Activated naive CD8-positive, alpha-beta T cell treated with anti-CD3 and anti-CD28 coated beads for 36 hours (primary cell): Measurements from ENCODE around the gene MAGEF1. TPM values are rescaled to one million over a fixed set of nuclear protein-coding genes. Genes with fewer than 3 reads are reported as not detected.
A peak's percentile ranks its signal among the peaks of the same experiment; 100 is the strongest.

Experiments
- DNase-seq: peaks from one replicate; pipeline ENCODE4 v3.0.0; 2021
- H3K27ac Mint-ChIP-seq: one replicate; pipeline ENCODE4 v1.8.0; 2022; ENCODE audit warnings: mild to moderate bottlenecking, moderate library complexity, mixed read lengths
- H3K27me3 Mint-ChIP-seq: one replicate; pipeline ENCODE4 v1.8.0; 2022; ENCODE audit warnings: mild to moderate bottlenecking, mixed read lengths
- H3K36me3 Mint-ChIP-seq: one replicate; pipeline ENCODE4 v1.8.0; 2021; ENCODE audit warnings: mild to moderate bottlenecking, mixed read lengths
- H3K4me1 Mint-ChIP-seq: one replicate; pipeline ENCODE4 v1.8.0; 2021; ENCODE audit warnings: mixed read lengths
- H3K4me3 Mint-ChIP-seq: one replicate; pipeline ENCODE4 v1.8.0; 2022; ENCODE audit warnings: mild to moderate bottlenecking, moderate library complexity, mixed read lengths
- H3K9me3 Mint-ChIP-seq: one replicate; pipeline ENCODE4 v1.8.0; 2022; ENCODE audit warnings: mixed read lengths
- total RNA-seq, 2 experiments: library from RNA; stranded (reverse); gene quantifications; one replicate each; pipeline ENCODE4 v1.2.3, GENCODE V29; 2021

The MAGEF1 gene
- total RNA-seq, 2 experiments from 2014 or later: 22.5 to 26.9 TPM

GRCh38 chr3:184717399-184717983 lies 5.6 kb upstream of the MAGEF1 start:
- peaks cover 4% of the 10 kb centered on the region for H3K27me3 Mint-ChIP-seq

GRCh38 chr3:184716622-184717398 lies 4.9 kb upstream of the MAGEF1 start:
- no peak overlapping the region for H3K4me3 Mint-ChIP-seq
- no peak for DNase-seq
- no peak overlapping the region for H3K27ac Mint-ChIP-seq
- peaks cover 4% of the 10 kb centered on the region for H3K27me3 Mint-ChIP-seq
- H3K4me1 Mint-ChIP-seq: peaks cover 8% of the 10 kb centered on the region
- no peaks in the 10 kb centered on the region for H3K9me3 Mint-ChIP-seq
- no peaks in the 10 kb centered on the region for H3K36me3 Mint-ChIP-seq

More at GRCh38 chr3:184717399-184717983, 5.6 kb upstream of the MAGEF1 start:
- Mint-ChIP-seq H3K4me3 (no peak overlapping the region), H3K27ac (no peak overlapping the region), H3K9me3 (no peaks in the 10 kb centered on the region), H3K36me3 (no peaks in the 10 kb centered on the region), H3K4me1 (peaks cover 3% of the 10 kb centered on the region)
- DNase-seq: no peak

DNA sequence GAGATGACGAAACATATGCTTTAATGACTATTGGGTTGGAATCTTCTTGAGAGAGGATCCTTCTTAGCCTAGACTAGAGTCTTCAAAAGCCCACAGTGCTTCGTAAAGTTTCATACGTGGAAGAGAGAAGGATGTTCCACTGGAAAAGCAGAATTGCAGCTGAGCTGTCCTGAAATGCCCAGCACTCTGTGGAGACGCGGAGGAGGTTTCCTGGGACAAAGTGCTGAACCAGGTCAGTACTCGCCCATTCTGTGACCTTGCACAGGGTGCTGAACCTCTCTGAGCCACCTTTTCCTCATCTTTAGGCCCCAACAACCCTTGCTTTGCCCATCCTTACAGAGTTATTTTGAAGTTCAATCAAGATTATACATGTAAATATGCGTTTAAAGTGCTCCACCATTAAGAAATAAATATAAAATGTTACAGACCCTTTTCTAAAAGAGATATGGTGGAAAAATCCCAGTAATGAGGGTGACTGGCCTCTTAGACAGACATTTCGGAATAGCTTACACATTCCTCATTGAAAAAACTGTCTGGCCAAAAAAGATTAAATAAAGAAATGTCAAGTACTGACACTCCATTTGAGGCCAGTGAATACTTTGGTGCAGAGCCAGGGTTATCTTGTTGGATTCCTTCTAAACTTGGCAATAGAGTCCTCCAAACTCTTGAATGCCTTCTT lies 4.2 kb upstream of the MAGEF1 start:
- peaks cover 4% of the 10 kb centered on the region for H3K27me3 Mint-ChIP-seq
- DNase-seq: no peak
- H3K9me3 Mint-ChIP-seq: no peaks in the 10 kb centered on the region

GRCh38 chr3:184713521-184713920 lies 1.7 kb upstream of the MAGEF1 start:
- H3K4me1 Mint-ChIP-seq: peaks cover 23% of the 10 kb centered on the region
- H3K36me3 Mint-ChIP-seq: peaks cover 27% of the 10 kb centered on the region
- H3K27ac Mint-ChIP-seq: no peak overlapping the region
- H3K4me3 Mint-ChIP-seq: no peak overlapping the region
- H3K9me3 Mint-ChIP-seq: no peaks in the 10 kb centered on the region
- H3K27me3 Mint-ChIP-seq: peaks cover 4% of the 10 kb centered on the region
- DNase-seq: no peak

More for the DNA sequence above, 4.2 kb upstream of the MAGEF1 start:
- Mint-ChIP-seq H3K36me3 (peaks cover 3% of the 10 kb centered on the region), H3K27ac (no peak overlapping the region), H3K4me1 (peaks cover 8% of the 10 kb centered on the region), H3K4me3 (no peak overlapping the region)

DNA sequence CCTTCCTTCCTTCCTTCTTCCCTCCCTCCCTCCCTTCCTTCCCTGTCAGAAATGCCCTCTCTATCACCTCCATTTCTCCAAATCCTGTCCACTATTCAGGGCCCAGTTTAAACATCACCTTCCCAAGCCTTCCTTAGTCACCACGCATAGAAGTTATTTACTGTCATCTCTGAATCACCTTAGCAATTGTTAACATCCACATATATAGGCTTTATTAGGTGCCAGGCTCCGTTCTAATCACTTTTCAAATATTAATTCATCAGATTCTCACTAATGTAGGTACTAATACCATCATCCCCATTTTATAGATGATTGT lies 1.1 kb upstream of the MAGEF1 start:
- no peak for DNase-seq
- H3K4me1 Mint-ChIP-seq: peaks cover 23% of the 10 kb centered on the region
- peak overlapping the region; percentile 54 for H3K27ac Mint-ChIP-seq
- H3K36me3 Mint-ChIP-seq: peaks cover 31% of the 10 kb centered on the region
- H3K27me3 Mint-ChIP-seq: peaks cover 4% of the 10 kb centered on the region
- H3K4me3 Mint-ChIP-seq: no peak overlapping the region
- no peaks in the 10 kb centered on the region for H3K9me3 Mint-ChIP-seq

DNA sequence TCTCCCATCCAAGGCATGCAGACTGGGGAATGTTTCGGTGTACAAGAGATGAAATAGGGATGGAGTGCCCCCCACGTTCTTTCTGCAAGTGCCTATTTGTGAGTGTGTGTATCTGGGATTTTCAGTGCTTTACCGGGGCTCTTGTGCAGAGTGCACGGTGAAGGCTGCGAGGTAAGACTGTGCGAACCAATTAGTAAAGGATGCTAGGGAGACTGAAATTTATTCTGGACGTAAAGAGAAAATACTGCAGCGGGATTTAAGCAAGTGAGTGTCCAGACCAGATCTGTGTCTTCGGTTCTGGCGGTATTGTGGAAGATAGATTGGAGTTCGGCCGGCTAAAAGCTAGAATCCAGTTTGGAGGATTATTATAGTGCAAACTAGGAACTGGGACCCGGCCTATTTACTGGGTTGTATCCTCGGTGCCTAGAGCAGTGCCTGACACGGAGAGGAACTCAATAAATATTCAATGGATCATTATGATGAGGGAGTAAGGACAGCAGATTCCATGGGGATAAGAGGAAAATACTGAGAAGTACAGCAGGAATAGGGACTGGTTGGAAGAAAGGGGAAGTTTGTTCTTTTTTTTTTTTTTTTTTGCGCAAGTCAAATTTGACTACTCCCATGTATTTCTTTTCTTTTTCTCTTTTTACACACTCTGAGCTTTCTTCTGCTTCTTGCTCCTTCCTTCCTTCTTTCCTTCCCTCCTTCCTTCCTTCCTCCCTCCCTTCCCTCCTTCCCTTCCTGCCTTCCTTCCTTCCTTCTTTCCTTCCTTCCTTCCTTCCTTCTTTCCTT lies 580 bp upstream of the MAGEF1 start:
- H3K4me3 Mint-ChIP-seq: peak overlapping the region; percentile 91
- H3K27me3 Mint-ChIP-seq: peaks cover 4% of the 10 kb centered on the region
- H3K9me3 Mint-ChIP-seq: peaks cover 2% of the 10 kb centered on the region
- peaks cover 23% of the 10 kb centered on the region for H3K4me1 Mint-ChIP-seq
- peaks cover 37% of the 10 kb centered on the region for H3K36me3 Mint-ChIP-seq
- no peak for DNase-seq
- peak overlapping the region; percentile 59 for H3K27ac Mint-ChIP-seq

DNA sequence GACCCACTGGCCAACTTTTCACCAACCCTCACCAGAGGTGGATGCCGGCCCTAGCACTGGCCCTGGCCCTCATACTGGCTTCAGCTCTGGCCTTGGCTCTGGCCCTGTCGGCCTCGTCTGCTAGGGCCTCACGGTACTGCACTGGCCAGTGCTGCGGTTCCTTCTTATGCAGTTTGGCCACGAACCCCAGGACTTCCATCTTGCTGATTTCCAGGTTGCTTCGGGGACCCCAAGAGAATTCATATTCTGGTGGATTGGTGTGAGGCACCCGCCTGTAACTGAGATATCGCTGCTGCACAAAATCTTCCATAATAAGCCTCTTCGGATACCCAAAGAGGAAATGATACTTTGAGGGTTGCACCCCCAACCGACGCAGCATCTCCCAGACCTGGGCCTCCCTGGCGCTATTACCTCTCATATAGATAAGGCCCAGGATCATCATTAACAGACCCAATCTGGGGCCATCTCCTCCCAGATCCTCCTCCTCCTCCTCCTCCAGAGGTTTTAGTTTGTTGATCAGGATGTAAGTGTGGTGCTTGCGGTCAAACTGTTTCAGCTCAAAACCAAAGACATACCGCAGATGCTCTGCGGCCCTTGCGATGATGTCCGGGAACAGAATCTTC lies 883 bp downstream of the MAGEF1 start:
- Mint-ChIP-seq H3K36me3 (peaks cover 50% of the 10 kb centered on the region), H3K4me3 (peak overlapping the region; percentile 91), H3K27ac (peak overlapping the region; percentile 93), H3K27me3 (peaks cover 4% of the 10 kb centered on the region), H3K4me1 (peaks cover 26% of the 10 kb centered on the region), H3K9me3 (peaks cover 9% of the 10 kb centered on the region)
- DNase-seq: peak; percentile 16

DNA sequence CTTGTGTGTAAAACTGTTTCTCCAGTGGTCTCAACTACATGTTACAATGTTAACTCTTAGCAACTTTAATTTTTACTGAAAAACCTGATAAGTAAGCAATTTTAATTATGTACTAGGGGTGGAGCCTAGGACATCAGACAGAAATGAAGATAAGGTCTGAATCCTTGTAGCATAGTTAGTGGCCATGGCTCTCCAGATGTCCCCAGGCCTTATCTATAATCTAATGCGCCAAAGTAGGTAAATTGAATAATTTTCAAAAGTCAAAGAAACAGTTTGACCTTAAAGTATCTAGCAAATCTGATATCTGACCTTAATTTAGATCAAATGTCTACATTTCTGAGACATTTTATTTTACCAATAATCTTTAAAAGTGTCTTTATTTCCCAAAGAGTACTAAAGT lies 8.2 kb downstream of the MAGEF1 start:
- H3K4me3 Mint-ChIP-seq: no peak overlapping the region
- no peaks in the 10 kb centered on the region for H3K27me3 Mint-ChIP-seq
- DNase-seq: no peak
- H3K4me1 Mint-ChIP-seq: peaks cover 3% of the 10 kb centered on the region
- peaks cover 9% of the 10 kb centered on the region for H3K9me3 Mint-ChIP-seq
- peaks cover 24% of the 10 kb centered on the region for H3K36me3 Mint-ChIP-seq
- no peak overlapping the region for H3K27ac Mint-ChIP-seq

- Mint-ChIP-seq H3K9me3 (no peaks in the 10 kb centered on the region), H3K4me1 (no peaks in the 10 kb centered on the region), H3K27ac (no peak overlapping the region), H3K4me3 (no peak overlapping the region), H3K27me3 (no peaks in the 10 kb centered on the region), H3K36me3 (no peaks in the 10 kb centered on the region)
- no peak for DNase-seq
Observed at GRCh38 chr3:184700759-184701158, 11.1 kb downstream of the MAGEF1 start.

DNA sequence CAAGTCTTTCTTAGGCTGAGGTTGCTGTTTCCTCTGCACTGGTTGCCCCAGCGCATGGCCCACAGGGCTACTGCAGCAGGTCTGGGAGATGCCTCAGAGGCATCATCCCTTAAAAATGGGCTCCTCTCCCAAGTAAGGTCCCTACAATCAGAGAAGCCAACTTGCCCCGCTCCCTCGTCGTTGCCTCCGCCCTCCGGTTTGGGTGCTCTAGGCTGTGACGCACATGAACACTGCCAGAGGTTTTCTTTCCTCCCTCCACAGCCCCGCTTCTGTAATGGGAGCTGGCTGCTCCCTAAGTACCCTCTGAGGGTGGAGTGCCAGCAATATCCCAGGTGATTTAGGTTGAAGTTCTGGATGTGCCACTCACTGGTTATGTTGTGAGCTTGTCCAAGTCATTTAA lies 14.0 kb downstream of the MAGEF1 start:
- Mint-ChIP-seq H3K4me1 (no peaks in the 10 kb centered on the region), H3K27me3 (no peaks in the 10 kb centered on the region), H3K27ac (no peak overlapping the region), H3K9me3 (no peaks in the 10 kb centered on the region), H3K4me3 (no peak overlapping the region), H3K36me3 (no peaks in the 10 kb centered on the region)
- DNase-seq: no peak

DNA sequence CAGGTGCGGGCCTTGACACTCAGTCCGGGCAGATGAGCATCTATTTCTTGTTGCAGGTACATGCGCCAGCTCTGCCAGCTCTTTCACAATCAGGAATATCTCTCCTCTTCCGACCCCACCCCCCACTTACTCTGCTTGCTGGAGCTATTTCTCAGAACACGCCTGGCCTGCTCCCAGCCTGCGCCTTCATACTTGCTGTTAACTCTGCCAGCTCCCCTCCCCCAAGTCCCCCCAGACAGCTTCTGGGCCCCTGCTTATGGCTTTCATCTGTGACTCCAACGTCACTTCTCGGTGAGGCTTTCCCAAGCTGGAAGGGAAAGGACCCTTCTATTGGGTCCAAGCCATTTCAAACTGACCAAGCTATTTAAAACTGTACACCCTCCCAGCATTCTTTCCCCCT lies 15.2 kb downstream of the MAGEF1 start:
- no peaks in the 10 kb centered on the region for H3K27me3 Mint-ChIP-seq

DNA sequence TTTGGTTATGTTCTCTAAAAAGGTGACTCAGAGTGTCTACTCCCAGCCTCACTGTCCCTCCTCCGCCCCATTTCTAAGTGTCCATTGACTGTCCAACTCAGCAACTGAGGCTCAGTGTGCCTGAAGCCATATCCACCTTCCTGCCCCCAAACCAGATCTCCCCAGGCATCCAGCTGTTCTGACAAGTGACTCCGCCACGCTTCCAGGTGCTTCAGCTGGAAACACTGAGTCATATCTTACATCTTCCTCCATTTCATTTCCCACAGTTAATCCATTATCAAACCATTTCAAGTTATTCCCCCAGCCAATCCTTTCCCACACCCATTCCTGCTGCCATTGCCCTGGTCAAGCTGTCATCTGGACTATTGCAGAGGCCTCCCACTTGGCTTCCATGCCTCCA lies 17.1 kb downstream of the MAGEF1 start:
- no peak overlapping the region for H3K4me3 Mint-ChIP-seq
- no peaks in the 10 kb centered on the region for H3K9me3 Mint-ChIP-seq
- H3K4me1 Mint-ChIP-seq: no peaks in the 10 kb centered on the region
- no peak for DNase-seq
- no peak overlapping the region for H3K27ac Mint-ChIP-seq
- no peaks in the 10 kb centered on the region for H3K36me3 Mint-ChIP-seq
- no peaks in the 10 kb centered on the region for H3K27me3 Mint-ChIP-seq

More for the DNA sequence above, 15.2 kb downstream of the MAGEF1 start:
- DNase-seq: no peak
- no peaks in the 10 kb centered on the region for H3K4me1 Mint-ChIP-seq
- H3K4me3 Mint-ChIP-seq: no peak overlapping the region
- H3K9me3 Mint-ChIP-seq: no peaks in the 10 kb centered on the region
- H3K27ac Mint-ChIP-seq: no peak overlapping the region
- H3K36me3 Mint-ChIP-seq: no peaks in the 10 kb centered on the region

- no peak overlapping the region for H3K4me3 Mint-ChIP-seq
- no peaks in the 10 kb centered on the region for H3K4me1 Mint-ChIP-seq
- no peaks in the 10 kb centered on the region for H3K36me3 Mint-ChIP-seq
- no peak for DNase-seq
- no peaks in the 10 kb centered on the region for H3K27me3 Mint-ChIP-seq
- H3K9me3 Mint-ChIP-seq: no peaks in the 10 kb centered on the region
- H3K27ac Mint-ChIP-seq: no peak overlapping the region
Observed at GRCh38 chr3:184694133-184694665, 17.7 kb downstream of the MAGEF1 start.
